DLD1 (cell line): ENCODE measurements around the gene MRPS18C.
"Not testable (repeated sequence)": the region's sequence is repeated elsewhere in the genome, so short reads cannot be mapped to it uniquely, and the experiment has no call there.

Source experiments
- in situ Hi-C: cut with HindIII; loops from 2 replicates; pipeline ENCODE4 v1.10.0; 2017; ENCODE audit warnings: low sequenced_read_pairs

The MRPS18C gene

GRCh38 chr4:83496085-83496917 lies 40.4 kb downstream of the MRPS18C start:
- in situ Hi-C loops: not testable (repeated sequence)

GRCh38 chr4:83498187-83498586 lies 42.3 kb downstream of the MRPS18C start:
- in situ Hi-C loops: no loop called here

GRCh38 chr4:83501671-83502070 lies 45.8 kb downstream of the MRPS18C start:
- in situ Hi-C loops: not testable (repeated sequence)

- in situ Hi-C loops: no loop called here
Observed at GRCh38 chr4:83503974-83504373, 48.1 kb downstream of the MRPS18C start.

- in situ Hi-C loops: no loop called here
Observed at GRCh38 chr4:83504503-83504902, 48.6 kb downstream of the MRPS18C start.

GRCh38 chr4:83504996-83505395 lies 49.1 kb downstream of the MRPS18C start:
- in situ Hi-C loops: no loop called here

- in situ Hi-C loops: not testable (repeated sequence)
Observed at GRCh38 chr4:83509156-83509585, 53.3 kb downstream of the MRPS18C start.

- in situ Hi-C loops: no loop called here
Observed at GRCh38 chr4:83510442-83510841, 54.6 kb downstream of the MRPS18C start.
